K562 (cell line): ENCODE measurements around the gene SGPP2. TPM values are rescaled to one million over a fixed set of nuclear protein-coding genes. Genes with fewer than 3 reads are reported as not detected.

ENCODE experiments used
- ATAC-seq: fragments of 200-7000 bp; cut with Tn5 transposase; 3 replicates; pipeline ENCODE4 v1.9.1; 2020; ENCODE audit warnings: moderate library complexity
- BruUV-seq: library from RNA; stranded (reverse); fragments of 400-500 nt; replicated peaks from 2 replicates; lab custom pipeline; 2021; lab: Mats Ljungman, UMichigan
- CTCF ChIA-PET: fragments of 300-600 bp; formaldehyde crosslinking; extraction: SDS; loops from one replicate; lab custom pipeline; 2021; ENCODE audit warnings: low intra/inter-chr PET ratio; lab: Yijun Ruan, JAX
- POLR2A ChIA-PET: fragments of 300-600, 350-650 bp; sonication (Branson Sonifier 250); formaldehyde crosslinking; extraction: SDS; loops from one replicate; lab custom pipeline; 2021; ENCODE audit warnings: antibody characterized with exemption, inconsistent platforms; lab: Yijun Ruan, JAX
- DNase-seq, 4 experiments: peaks; one replicate each; pipeline versions ENCODE4 v3.0.0 to v3.0.0-alpha.2; 2011 to 2018; ENCODE audit warnings: low spot score in 3 of 4, mixed read lengths in 3 of 4; ENCODE audit errors: extremely low read depth in 1 of 4
- FAIRE-seq: peaks from 2 replicates; lab custom pipeline; 2011; peaks lifted over from hg19 to GRCh38; lab: Jason Lieb, UNC
- H2AFZ ChIP-seq: 2 replicates; pipeline ENCODE4 v1.6.0; 2011; ENCODE audit warnings: low read depth, low read length, control low read depth, inconsistent platforms
- H3K27ac ChIP-seq: fragments of 200-600 bp; 3 replicates; pipeline ENCODE4 v1.8.0; 2011; ENCODE audit warnings: low read depth, mild to moderate bottlenecking, control low read depth, inconsistent platforms, low read length, moderate library complexity, mixed read lengths; ENCODE audit errors: extremely low read depth
- H3K27me3 ChIP-seq, 2 experiments: fragments of 300-600 bp in 1 of 2; 2 replicates in 1 of 2; 3 replicates in 1 of 2; pipeline versions ENCODE4 v1.6.0 to v1.8.0; 2011; ENCODE audit warnings: inconsistent platforms in 2 of 2, low read length in 2 of 2, mild to moderate bottlenecking in 1 of 2, mixed read lengths in 1 of 2, moderate library complexity in 1 of 2; ENCODE audit not compliant: control insufficient read depth in 2 of 2, insufficient read depth in 2 of 2
- H3K36me3 ChIP-seq: fragments of 300-600 bp; 3 replicates; pipeline ENCODE4 v1.8.0; 2011; ENCODE audit warnings: mild to moderate bottlenecking, low read length, inconsistent platforms; ENCODE audit not compliant: control insufficient read depth, insufficient read depth
- H3K4me1 ChIP-seq, 2 experiments: fragments of 200-600 bp in 1 of 2; replicated peaks in 1 of 2; 2 replicates in 1 of 2; 3 replicates in 1 of 2; pipeline versions ENCODE4 v1.5.1 to v1.8.0; 2011; ENCODE audit warnings: inconsistent platforms in 2 of 2, low read length in 2 of 2, mild to moderate bottlenecking in 1 of 2, mixed read lengths in 1 of 2, moderate library complexity in 1 of 2; ENCODE audit not compliant: control insufficient read depth in 2 of 2, insufficient read depth in 2 of 2
- H3K4me2 ChIP-seq: 2 replicates; pipeline ENCODE4 v1.6.1; 2011; ENCODE audit warnings: low read length, control low read depth, inconsistent platforms, mixed read lengths; ENCODE audit not compliant: insufficient read depth
- H3K4me3 ChIP-seq: fragments of 200-600 bp; sonication (generic), shearing (Covaris generic); 2 replicates; pipeline ENCODE4 v1.5.1; 2016; ENCODE audit warnings: control low read depth, inconsistent platforms
- H3K79me2 ChIP-seq: fragments of 200-600 bp; 3 replicates; pipeline ENCODE4 v1.8.0; 2011; ENCODE audit warnings: low read length, inconsistent platforms; ENCODE audit not compliant: control insufficient read depth, insufficient read depth
- H3K9ac ChIP-seq, 2 experiments: 2 replicates each; pipeline versions ENCODE4 v1.6.0 to v1.6.1; 2011; ENCODE audit warnings: low read depth in 2 of 2, low read length in 2 of 2, control low read depth in 1 of 2, inconsistent platforms in 1 of 2, mild to moderate bottlenecking in 1 of 2, mixed read lengths in 1 of 2; ENCODE audit not compliant: insufficient read depth in 1 of 2
- H3K9me1 ChIP-seq: one replicate; pipeline ENCODE4 v1.6.0; 2011; ENCODE audit warnings: inconsistent platforms, mild to moderate bottlenecking, low read length, moderate library complexity; ENCODE audit not compliant: control insufficient read depth, insufficient read depth
- H3K9me3 ChIP-seq: replicated peaks from 2 replicates; pipeline ENCODE4 v1.5.1; 2011; ENCODE audit warnings: low read depth, low read length, inconsistent platforms; ENCODE audit not compliant: control insufficient read depth, insufficient read depth
- H4K20me1 ChIP-seq: replicated peaks from 2 replicates; pipeline ENCODE4 v1.6.1; 2011; ENCODE audit warnings: low read length, inconsistent platforms, mixed read lengths; ENCODE audit not compliant: control insufficient read depth, insufficient read depth
- BCOR ChIP-seq: fragments of 450-650 bp; IDR thresholded peaks from 2 replicates; pipeline ENCODE4 v1.6.1; 2016
- ESRRA ChIP-seq: fragments of 450-650 bp; IDR thresholded peaks from 2 replicates; pipeline ENCODE4 v1.6.1; 2014; ENCODE audit warnings: low read depth, mild to moderate bottlenecking, moderate library complexity, borderline replicate concordance
- ETV6 ChIP-seq, 3 experiments: fragments of 150-350 bp in 1 of 3; sonication (generic) in 1 of 3; formaldehyde crosslinking in 1 of 3; IDR thresholded peaks; 2 replicates each; pipeline versions ENCODE4 v1.6.1 to v1.8.0; 2014 to 2022; ENCODE audit warnings: borderline replicate concordance in 2 of 3, low read depth in 2 of 3, antibody characterized with exemption in 1 of 3, low read length in 1 of 3, mild to moderate bottlenecking in 1 of 3, missing genetic modification reagents in 1 of 3
- PRDM10 ChIP-seq: fragments of 450-650 bp; IDR thresholded peaks from 2 replicates; pipeline ENCODE4 v1.6.1; 2018; ENCODE audit not compliant: partially characterized antibody
- RAD51 ChIP-seq: fragments of 450-650 bp; IDR thresholded peaks from 2 replicates; pipeline ENCODE4 v1.7.1; 2016; ENCODE audit warnings: low read depth, mild to moderate bottlenecking, borderline replicate concordance
- ZNF518B ChIP-seq: fragments of 250-450 bp; sonication (Bioruptor Pico); IDR thresholded peaks from 2 replicates; pipeline ENCODE4 v1.5.0; 2021; ENCODE audit warnings: mild to moderate bottlenecking, moderate library complexity
- WGBS: fragments of 100-300 bp; shearing (Covaris generic); methylation state at CpG from one replicate; pipeline ENCODE4 v1.1.6; 2016; ENCODE audit warnings: low coverage, mixed read lengths; ENCODE audit not compliant: insufficient coverage; ENCODE audit errors: missing lambda C conversion rate; 5-methylcytosine and 5-hydroxymethylcytosine counted together
- in situ Hi-C: fragments of 300-500 bp; cut with MboI; formaldehyde crosslinking; loops from 4 replicates; pipeline ENCODE4 v1.15.0; 2018; ENCODE audit warnings: inconsistent platforms, mixed read lengths
- intact Hi-C: fragments of 100-400 bp; cut with micrococcal nuclease; formaldehyde crosslinking; loops from 2 replicates; pipeline ENCODE4 v1.14.2; 2022
- polyA plus RNA-seq, 8 experiments: library from polyadenylated mRNA; depleted of rRNA in 4 of 8; stranded (reverse) in 5 of 8; unstranded in 3 of 8; fragments of >200 nt; fragmentation: Nextera tagmentation in 2 of 8; fragmentation: Illumina TruSeq in 1 of 8; extraction: Ambion mirVana in 2 of 8; extraction: Trizol in 1 of 8; gene quantifications; 2 replicates each; pipeline versions ENCODE4 v1.2.1 to v1.2.3, GENCODE V29; 2011 to 2014; ENCODE audit warnings: inconsistent platforms in 1 of 8, missing spikeins in 1 of 8
- total RNA-seq, 7 experiments: library from RNA; depleted of rRNA in 6 of 7; stranded (reverse); fragments of >200 nt in 6 of 7; fragmentation: Illumina TruSeq in 2 of 7; extraction: Trizol in 2 of 7; gene quantifications; 2 replicates each; pipeline versions ENCODE4 v1.2.1 to v1.2.3, GENCODE V29; 2011 to 2021; ENCODE audit warnings: low replicate concordance in 1 of 7

Gene SGPP2
- total and polyA plus RNA-seq, 9 of the 15 experiments (the other 6 are each of a cell fraction or from before 2014, with no cell fraction given) = 0.01 to 0.04 TPM; not detected in 7

- BruUV-seq = no TSS peak
- ChIA-PET POLR2A (no interaction called here), CTCF (no interaction called here)
- no peak for FAIRE-seq
- Histone ChIP-seq H4K20me1 (no peaks in the 10 kb centered on the region), H2AFZ (no peak overlapping the region), H3K9me3 (no peaks in the 10 kb centered on the region), H3K9me1 (no peaks in the 10 kb centered on the region), H3K27me3 (no peaks in the 10 kb centered on the region), H3K36me3 (no peaks in the 10 kb centered on the region), H3K27ac (no peak overlapping the region), H3K4me2 (no peak overlapping the region), H3K4me3 (no peak overlapping the region), H3K79me2 (no peaks in the 10 kb centered on the region), H3K9ac (no peak overlapping the region), H3K4me1 (no peaks in the 10 kb centered on the region)
- 0% methylated on average over 1 of the region's 1 CpG for WGBS
- TF ChIP-seq PRDM10 (no peak), RAD51 (no peak), ZNF518B (CRISPR knock-in tag) (no peak), ESRRA (no peak), ETV6 (IDR thresholded peaks at IDR 0.05; ENCODE audit: borderline replicate concordance in 1 of 2, low read depth in 2 of 2, low read length in 1 of 2) (no peak), ETV6 (CRISPR knock-in tag; IDR thresholded peaks at IDR 0.05; ENCODE audit: borderline replicate concordance) (no peak), BCOR (no peak)
- DNase-seq = no peak
- in situ Hi-C loops (no loop called here), intact Hi-C loops (no loop called here)
- no peak for ATAC-seq
Observed at GRCh38 chr2:222445227-222445626, 20.9 kb downstream of the SGPP2 start.
